SJSA1 (cell line): ENCODE data around the gene IMPG2. TPM values are rescaled to one million over a fixed set of nuclear protein-coding genes. Genes with fewer than 3 reads are reported as not detected.

Experiments used
- DNase-seq, 2 experiments: peaks; one replicate each; pipeline ENCODE4 v3.0.0-alpha.2; 2015 to 2020; ENCODE audit warnings: low spot score in 2 of 2, low read depth in 1 of 2
- H3K27ac ChIP-seq: fragments of 250-450 bp; sonication (Bioruptor Pico); 2 replicates; pipeline ENCODE4 v1.5.1; 2020; ENCODE audit warnings: mild to moderate bottlenecking, moderate library complexity
- H3K27me3 ChIP-seq: fragments of 250-450 bp; sonication (Bioruptor Pico); replicated peaks from 2 replicates; pipeline ENCODE4 v1.5.1; 2020; ENCODE audit warnings: mild to moderate bottlenecking, moderate library complexity
- H3K36me3 ChIP-seq: fragments of 250-450 bp; sonication (Bioruptor Pico); 2 replicates; pipeline ENCODE4 v1.5.1; 2020; ENCODE audit warnings: mild to moderate bottlenecking
- H3K4me1 ChIP-seq: fragments of 250-450 bp; sonication (Bioruptor Pico); replicated peaks from 2 replicates; pipeline ENCODE4 v1.6.1; 2021; ENCODE audit warnings: mild to moderate bottlenecking
- H3K4me3 ChIP-seq: fragments of 250-450 bp; sonication (Bioruptor Pico); 2 replicates; pipeline ENCODE4 v1.5.1; 2020; ENCODE audit warnings: mild to moderate bottlenecking
- H3K9me3 ChIP-seq: fragments of 250-450 bp; sonication (Bioruptor Pico); replicated peaks from 2 replicates; pipeline ENCODE4 v1.5.1; 2020; ENCODE audit warnings: mild to moderate bottlenecking
- total RNA-seq: library from RNA; depleted of rRNA; stranded (reverse); fragments of >200 nt; shearing (Covaris generic); gene quantifications from 2 replicates; pipeline ENCODE4 v1.2.3, GENCODE V29; 2014

Gene IMPG2
- total RNA-seq, 1 experiment from 2014 or later: 0.05 TPM

- Histone ChIP-seq H3K4me1 (peaks cover 10% of the 10 kb centered on the region; the same call in 1 of the 2 replicates), H3K9me3 (no peaks in the 10 kb centered on the region), H3K27me3 (no peaks in the 10 kb centered on the region), H3K36me3 (no peaks in the 10 kb centered on the region), H3K27ac (no peak overlapping the region), H3K4me3 (no peak overlapping the region)
- DNase-seq: no peak
Observed at GRCh38 chr3:101266566-101266965, 53.8 kb downstream of the IMPG2 start.

- Histone ChIP-seq H3K27me3 (no peaks in the 10 kb centered on the region), H3K4me3 (no peak overlapping the region), H3K9me3 (no peaks in the 10 kb centered on the region), H3K4me1 (peaks cover 10% of the 10 kb centered on the region; the same call in 1 of the 2 replicates), H3K36me3 (no peaks in the 10 kb centered on the region), H3K27ac (no peak overlapping the region)
- DNase-seq: peak in 1 of 2 experiments; percentile 30
Observed at GRCh38 chr3:101266071-101266470, 54.3 kb downstream of the IMPG2 start.

GRCh38 chr3:101262393-101263240 is 57.8 kb downstream of the IMPG2 start:
- no peaks in the 10 kb centered on the region for H3K27me3 ChIP-seq
- H3K9me3 ChIP-seq: no peaks in the 10 kb centered on the region
- H3K27ac ChIP-seq: no peak overlapping the region

GRCh38 chr3:101261506-101261905 is 58.9 kb downstream of the IMPG2 start:
- Histone ChIP-seq H3K4me1 (peaks cover 8% of the 10 kb centered on the region; the same call in 1 of the 2 replicates), H3K9me3 (no peaks in the 10 kb centered on the region), H3K27me3 (no peaks in the 10 kb centered on the region), H3K4me3 (no peak overlapping the region), H3K36me3 (no peaks in the 10 kb centered on the region), H3K27ac (no peak overlapping the region)
- no peak for DNase-seq

More at GRCh38 chr3:101262393-101263240, 57.8 kb downstream of the IMPG2 start:
- H3K36me3 ChIP-seq: no peaks in the 10 kb centered on the region
- no peak overlapping the region for H3K4me3 ChIP-seq
- H3K4me1 ChIP-seq: peaks cover 10% of the 10 kb centered on the region; the same call in 1 of the 2 replicates
- no peak for DNase-seq

- no peak for DNase-seq
Observed at GRCh38 chr3:101259485-101260341, 60.7 kb downstream of the IMPG2 start.

GRCh38 chr3:101256511-101256910 is 63.9 kb downstream of the IMPG2 start:
- Histone ChIP-seq H3K4me1 (peaks cover 9% of the 10 kb centered on the region), H3K36me3 (no peaks in the 10 kb centered on the region), H3K27ac (no peak overlapping the region), H3K9me3 (no peaks in the 10 kb centered on the region), H3K27me3 (no peaks in the 10 kb centered on the region), H3K4me3 (no peak overlapping the region)
- DNase-seq: no peak

More at GRCh38 chr3:101259485-101260341, 60.7 kb downstream of the IMPG2 start:
- no peak overlapping the region for H3K4me3 ChIP-seq
- no peaks in the 10 kb centered on the region for H3K27me3 ChIP-seq
- no peaks in the 10 kb centered on the region for H3K9me3 ChIP-seq
- H3K36me3 ChIP-seq: no peaks in the 10 kb centered on the region
- H3K4me1 ChIP-seq: no peaks in the 10 kb centered on the region
- no peak overlapping the region for H3K27ac ChIP-seq

GRCh38 chr3:101255441-101255840 is 64.9 kb downstream of the IMPG2 start:
- Histone ChIP-seq H3K27me3 (no peaks in the 10 kb centered on the region), H3K36me3 (no peaks in the 10 kb centered on the region)
- no peak for DNase-seq

GRCh38 chr3:101253396-101253795 is 67.0 kb downstream of the IMPG2 start:
- peaks cover 9% of the 10 kb centered on the region for H3K4me1 ChIP-seq
- H3K4me3 ChIP-seq: no peak overlapping the region
- no peaks in the 10 kb centered on the region for H3K36me3 ChIP-seq
- DNase-seq: no peak
- H3K9me3 ChIP-seq: no peaks in the 10 kb centered on the region
- no peaks in the 10 kb centered on the region for H3K27me3 ChIP-seq
- H3K27ac ChIP-seq: no peak overlapping the region

More at GRCh38 chr3:101255441-101255840, 64.9 kb downstream of the IMPG2 start:
- Histone ChIP-seq H3K27ac (no peak overlapping the region), H3K4me1 (peaks cover 9% of the 10 kb centered on the region), H3K4me3 (no peak overlapping the region), H3K9me3 (no peaks in the 10 kb centered on the region)

GRCh38 chr3:101252945-101253344 is 67.4 kb downstream of the IMPG2 start:
- Histone ChIP-seq H3K4me3 (no peak overlapping the region), H3K4me1 (peaks cover 9% of the 10 kb centered on the region), H3K9me3 (no peaks in the 10 kb centered on the region), H3K27ac (no peak overlapping the region), H3K36me3 (no peaks in the 10 kb centered on the region), H3K27me3 (no peaks in the 10 kb centered on the region)
- DNase-seq: peak in 1 of 2 experiments; percentile 53

- peaks cover 9% of the 10 kb centered on the region for H3K4me1 ChIP-seq
- no peak overlapping the region for H3K27ac ChIP-seq
- no peak for DNase-seq
- H3K9me3 ChIP-seq: no peaks in the 10 kb centered on the region
- no peaks in the 10 kb centered on the region for H3K27me3 ChIP-seq
- H3K4me3 ChIP-seq: no peak overlapping the region
- H3K36me3 ChIP-seq: no peaks in the 10 kb centered on the region
Observed at GRCh38 chr3:101252307-101252706, 68.1 kb downstream of the IMPG2 start.

- peaks cover 9% of the 10 kb centered on the region for H3K4me1 ChIP-seq
- no peaks in the 10 kb centered on the region for H3K9me3 ChIP-seq
- no peaks in the 10 kb centered on the region for H3K36me3 ChIP-seq
- H3K4me3 ChIP-seq: no peak overlapping the region
- H3K27me3 ChIP-seq: no peaks in the 10 kb centered on the region
- no peak for DNase-seq
- H3K27ac ChIP-seq: no peak overlapping the region
Observed at GRCh38 chr3:101251441-101251840, 68.9 kb downstream of the IMPG2 start.

- Histone ChIP-seq H3K27ac (no peak overlapping the region), H3K4me1 (peaks cover 9% of the 10 kb centered on the region), H3K36me3 (no peaks in the 10 kb centered on the region), H3K27me3 (no peaks in the 10 kb centered on the region), H3K9me3 (no peaks in the 10 kb centered on the region), H3K4me3 (no peak overlapping the region)
- no peak for DNase-seq
Observed at GRCh38 chr3:101249522-101249921, 70.9 kb downstream of the IMPG2 start.

GRCh38 chr3:101248736-101249135 is 71.6 kb downstream of the IMPG2 start:
- Histone ChIP-seq H3K27ac (no peak overlapping the region), H3K4me1 (peaks cover 9% of the 10 kb centered on the region), H3K9me3 (no peaks in the 10 kb centered on the region), H3K27me3 (no peaks in the 10 kb centered on the region), H3K4me3 (no peak overlapping the region), H3K36me3 (no peaks in the 10 kb centered on the region)
- DNase-seq: no peak

- Histone ChIP-seq H3K27ac (no peak overlapping the region), H3K27me3 (no peaks in the 10 kb centered on the region), H3K36me3 (no peaks in the 10 kb centered on the region), H3K4me3 (no peak overlapping the region), H3K4me1 (no peaks in the 10 kb centered on the region), H3K9me3 (no peaks in the 10 kb centered on the region)
- no peak for DNase-seq
Observed at GRCh38 chr3:101244212-101244575, 76.2 kb downstream of the IMPG2 start.
